ENCODE results near the gene ALDH3B1.

The ALDH3B1 gene

GRCh38 chr11:68047437-68048290, 37.5 kb downstream of the ALDH3B1 start:
- DNase-seq = peak; percentile 10

GRCh38 chr11:68048681-68049508, 38.8 kb downstream of the ALDH3B1 start:
- H3K27me3 ChIP-seq = no peaks in the 10 kb centered on the region
- peaks cover 7% of the 10 kb centered on the region for H3K4me1 ChIP-seq
- DNase-seq = peak; percentile 9
- no peaks in the 10 kb centered on the region for H3K9me3 ChIP-seq
- TF ChIP-seq, protein P1, sequence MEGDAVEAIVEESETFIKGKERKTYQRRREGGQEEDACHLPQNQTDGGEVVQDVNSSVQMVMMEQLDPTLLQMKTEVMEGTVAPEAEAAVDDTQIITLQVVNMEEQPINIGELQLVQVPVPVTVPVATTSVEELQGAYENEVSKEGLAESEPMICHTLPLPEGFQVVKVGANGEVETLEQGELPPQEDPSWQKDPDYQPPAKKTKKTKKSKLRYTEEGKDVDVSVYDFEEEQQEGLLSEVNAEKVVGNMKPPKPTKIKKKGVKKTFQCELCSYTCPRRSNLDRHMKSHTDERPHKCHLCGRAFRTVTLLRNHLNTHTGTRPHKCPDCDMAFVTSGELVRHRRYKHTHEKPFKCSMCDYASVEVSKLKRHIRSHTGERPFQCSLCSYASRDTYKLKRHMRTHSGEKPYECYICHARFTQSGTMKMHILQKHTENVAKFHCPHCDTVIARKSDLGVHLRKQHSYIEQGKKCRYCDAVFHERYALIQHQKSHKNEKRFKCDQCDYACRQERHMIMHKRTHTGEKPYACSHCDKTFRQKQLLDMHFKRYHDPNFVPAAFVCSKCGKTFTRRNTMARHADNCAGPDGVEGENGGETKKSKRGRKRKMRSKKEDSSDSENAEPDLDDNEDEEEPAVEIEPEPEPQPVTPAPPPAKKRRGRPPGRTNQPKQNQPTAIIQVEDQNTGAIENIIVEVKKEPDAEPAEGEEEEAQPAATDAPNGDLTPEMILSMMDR (IDR thresholded peaks at IDR 0.05; ENCODE audit: low read depth, low read length) = no peak
- H3K36me3 ChIP-seq = peaks cover 2% of the 10 kb centered on the region; the same call in 1 of the 2 replicates
- no peak overlapping the region for H3K4me3 ChIP-seq (ENCODE audit: low read depth, low read length)

More at GRCh38 chr11:68047437-68048290, 37.5 kb downstream of the ALDH3B1 start:
- H3K9me3 ChIP-seq = no peaks in the 10 kb centered on the region
- H3K27me3 ChIP-seq = no peaks in the 10 kb centered on the region
- H3K36me3 ChIP-seq = peaks cover 2% of the 10 kb centered on the region; the same call in 1 of the 2 replicates
- TF ChIP-seq, protein P1 (IDR thresholded peaks at IDR 0.05; ENCODE audit: low read depth, low read length) = no peak
- peaks cover 16% of the 10 kb centered on the region for H3K4me1 ChIP-seq
- H3K4me3 ChIP-seq (ENCODE audit: low read depth, low read length) = no peak overlapping the region

- Histone ChIP-seq H3K36me3 (peaks cover 3% of the 10 kb centered on the region; the same call in 1 of the 2 replicates), H3K9me3 (no peaks in the 10 kb centered on the region), H3K27me3 (no peaks in the 10 kb centered on the region), H3K4me3 (ENCODE audit: low read depth, low read length) (no peak overlapping the region), H3K4me1 (peaks cover 4% of the 10 kb centered on the region; the same call in 1 of the 2 replicates)
- peak; percentile 32 for DNase-seq
- TF ChIP-seq, protein P1 (IDR thresholded peaks at IDR 0.05; ENCODE audit: low read depth, low read length) = no peak
These were observed 39.6 kb downstream of the ALDH3B1 start for GRCh38 chr11:68049509-68050370.

GRCh38 chr11:68050371-68050841, 40.3 kb downstream of the ALDH3B1 start:
- DNase-seq = peak; percentile 12
- Histone ChIP-seq H3K36me3 (peaks cover 5% of the 10 kb centered on the region; the same call in 1 of the 2 replicates), H3K9me3 (no peaks in the 10 kb centered on the region), H3K27me3 (no peaks in the 10 kb centered on the region), H3K4me1 (peaks cover 4% of the 10 kb centered on the region; the same call in 1 of the 2 replicates), H3K4me3 (ENCODE audit: low read depth, low read length) (no peak overlapping the region)
- TF ChIP-seq, protein P1 (IDR thresholded peaks at IDR 0.05; ENCODE audit: low read depth, low read length) = no peak

DNA sequence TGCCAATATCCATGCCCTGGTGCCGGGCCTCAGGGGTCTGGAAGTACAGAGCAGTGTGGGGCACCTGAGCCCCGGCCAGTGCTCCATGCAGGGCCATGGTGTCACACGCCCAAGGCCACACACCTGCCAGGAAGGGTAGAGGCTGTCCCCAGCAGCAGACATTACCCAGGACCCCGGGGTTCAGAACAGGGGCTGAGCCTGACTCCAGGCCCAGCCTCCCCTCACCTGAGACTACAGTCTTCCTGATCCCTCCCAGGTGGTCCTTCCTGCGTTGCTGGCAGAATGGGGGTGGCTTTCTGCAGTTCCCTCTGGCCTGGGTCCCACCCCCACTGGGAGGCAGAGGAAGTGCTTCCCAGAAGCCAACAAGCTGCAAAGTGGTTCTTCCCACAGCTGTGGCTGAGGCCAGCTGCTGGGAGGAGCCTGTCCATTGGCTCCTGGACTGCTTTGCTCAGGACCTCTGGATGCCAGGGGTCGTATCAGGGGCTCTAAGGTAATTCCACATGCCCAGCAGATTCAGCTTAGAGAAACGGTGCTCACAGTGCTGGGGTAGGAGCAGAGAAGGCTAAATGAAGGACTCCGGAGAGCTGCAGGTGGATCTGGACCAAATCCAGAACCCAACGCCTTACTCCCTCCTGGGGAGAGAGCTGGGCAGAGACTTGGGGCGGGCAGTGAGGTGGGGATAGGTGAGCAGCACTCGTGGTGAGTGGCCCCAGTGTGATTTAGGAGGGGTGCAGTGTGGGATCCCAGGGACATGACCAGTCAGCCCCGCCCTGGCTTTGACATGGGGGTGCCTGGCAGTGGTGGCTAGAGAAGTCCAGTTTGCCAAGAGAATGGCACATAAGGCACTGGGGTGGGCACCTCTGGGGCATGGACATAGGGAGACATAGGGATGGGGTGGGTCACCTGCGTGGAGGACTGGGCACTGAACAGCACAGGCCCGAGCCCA, 41.3 kb downstream of the ALDH3B1 start:
- TF ChIP-seq, protein P1 (IDR thresholded peaks at IDR 0.05; ENCODE audit: low read depth, low read length) = no peak
- peak; percentile 19 for DNase-seq

More for the DNA sequence above, 41.3 kb downstream of the ALDH3B1 start:
- Histone ChIP-seq H3K4me1 (peaks cover 4% of the 10 kb centered on the region; the same call in 1 of the 2 replicates), H3K4me3 (ENCODE audit: low read depth, low read length) (no peak overlapping the region), H3K27me3 (no peaks in the 10 kb centered on the region), H3K36me3 (peaks cover 5% of the 10 kb centered on the region; the same call in 1 of the 2 replicates), H3K9me3 (no peaks in the 10 kb centered on the region)
